CD4-positive, alpha-beta T cell (primary cell): ENCODE results near the gene CEP85L. TPM values are rescaled to one million over a fixed set of nuclear protein-coding genes. Genes with fewer than 3 reads are reported as not detected.
A peak's percentile ranks its signal among the peaks of the same experiment; 100 is the strongest.

Experiments used
- ATAC-seq: fragments of 200-7000 bp; cut with Tn5 transposase; one replicate; pipeline ENCODE4 v1.10.0; 2022; ENCODE audit warnings: mild to moderate bottlenecking; ENCODE audit not compliant: poor library complexity
- CTCF ChIA-PET: fragments of 350-600 bp; sonication (Branson Sonifier 250); formaldehyde crosslinking; loops from one replicate; lab custom pipeline; 2021; ENCODE audit warnings: antibody characterized with exemption, inconsistent platforms; lab: Charles Lee
- POLR2A ChIA-PET: fragments of 350-600 bp; sonication (Branson Sonifier 250); formaldehyde crosslinking; loops from one replicate; lab custom pipeline; 2021; ENCODE audit warnings: antibody characterized with exemption, inconsistent platforms; lab: Charles Lee
- DNase-seq, 14 experiments: peaks; one replicate each; pipeline ENCODE4 v3.0.0-alpha.2; 2013 to 2020; ENCODE audit warnings: mixed read lengths in 2 of 14
- H3K27ac ChIP-seq, 2 donors: one replicate each; pipeline versions ENCODE4 v1.5.1 to v1.7.0; 2013; ENCODE audit warnings: low read length in 2 of 2, low read depth in 1 of 2, mild to moderate bottlenecking in 1 of 2
- H3K27me3 ChIP-seq, 2 experiments: 1 replicate in 1 of 2; 2 replicates in 1 of 2; pipeline versions ENCODE4 v1.6.1 to v1.7.0; 2013; ENCODE audit warnings: low read length in 2 of 2, control low read depth in 1 of 2, mild to moderate bottlenecking in 1 of 2, moderate library complexity in 1 of 2; ENCODE audit not compliant: insufficient read depth in 2 of 2, control insufficient read depth in 1 of 2
- H3K36me3 ChIP-seq: one replicate; pipeline ENCODE4 v1.6.1; 2013; ENCODE audit warnings: low read length, control low read depth; ENCODE audit not compliant: insufficient read depth
- H3K4me1 ChIP-seq: one replicate; pipeline ENCODE4 v1.6.1; 2013; ENCODE audit warnings: low read length, control low read depth; ENCODE audit not compliant: insufficient read depth
- H3K4me3 ChIP-seq: one replicate; pipeline ENCODE4 v1.5.1; 2013; ENCODE audit warnings: mild to moderate bottlenecking, low read length, moderate library complexity
- H3K9me3 ChIP-seq, 2 experiments: 1 replicate in 1 of 2; 2 replicates in 1 of 2; pipeline versions ENCODE4 v1.6.1 to v1.7.0; 2013; ENCODE audit warnings: low read length in 2 of 2, mild to moderate bottlenecking in 2 of 2, control low read depth in 1 of 2, moderate library complexity in 1 of 2; ENCODE audit not compliant: control insufficient read depth in 1 of 2, insufficient read depth in 1 of 2
- H3K27ac Mint-ChIP-seq: one replicate; pipeline ENCODE4 v1.8.0; 2020; ENCODE audit warnings: mixed read lengths
- H3K27me3 Mint-ChIP-seq: one replicate; pipeline ENCODE4 v1.8.0; 2021; ENCODE audit warnings: mixed read lengths
- H3K36me3 Mint-ChIP-seq: one replicate; pipeline ENCODE4 v1.8.0; 2021; ENCODE audit warnings: low read depth, mixed read lengths
- H3K4me1 Mint-ChIP-seq: one replicate; pipeline ENCODE4 v1.8.0; 2021; ENCODE audit warnings: low read depth, mixed read lengths
- H3K4me3 Mint-ChIP-seq: one replicate; pipeline ENCODE4 v1.8.0; 2020; ENCODE audit warnings: mild to moderate bottlenecking, mixed read lengths
- H3K9me3 Mint-ChIP-seq: one replicate; pipeline ENCODE4 v1.8.0; 2020; ENCODE audit warnings: mixed read lengths
- intact Hi-C, 2 experiments: fragments of 100-400 bp; cut with DNase I in 1 of 2; cut with micrococcal nuclease in 1 of 2; formaldehyde crosslinking; loops; one replicate each; pipeline versions ENCODE4 v1.15.1 to v1.9.0; 2023 to 2025; cut with DNase I, micrococcal nuclease
- total RNA-seq, 174 experiments: library from RNA in 2 of 174; stranded (reverse) in 2 of 174; gene quantifications; one replicate each; pipeline ENCODE4 v1.2.3 and lab custom pipeline; 2021 to 2026
- TF ChIP-seq, protein P1 (sequence below): fragments of 200-600 bp; IDR thresholded peaks from one replicate; pipeline ENCODE4 v1.8.0; 2022; ENCODE audit warnings: antibody characterized with exemption, mild to moderate bottlenecking

Gene CEP85L
- total RNA-seq, 2 experiments from 2014 or later = 76.2 to 80.7 TPM

DNA sequence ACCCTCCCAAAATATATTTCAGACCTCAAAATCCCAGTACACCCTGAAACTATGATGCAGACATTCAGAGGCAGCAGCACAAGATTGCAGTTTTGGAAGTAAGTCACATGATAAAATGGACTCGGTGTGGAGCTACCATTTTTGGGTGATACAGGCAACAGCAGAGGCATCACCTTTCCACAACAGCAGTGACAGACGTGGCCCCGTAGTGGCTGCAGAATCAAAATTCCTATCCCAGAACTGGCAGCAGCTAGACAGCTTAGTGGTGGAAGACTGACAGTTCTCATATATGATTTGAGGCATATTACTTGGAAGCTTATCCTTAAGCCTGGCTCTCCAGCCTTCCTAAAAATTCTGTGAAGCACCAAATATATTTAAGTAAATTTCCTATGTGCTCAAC lies 83.4 kb downstream of the CEP85L start:
- peaks cover 0 to 4% of the 10 kb centered on the region in 2 experiments for H3K9me3 ChIP-seq
- Mint-ChIP-seq H3K4me1 (peaks cover 48% of the 10 kb centered on the region), H3K27ac (peak overlapping the region; percentile 25), H3K36me3 (peaks cover 28% of the 10 kb centered on the region), H3K4me3 (no peak overlapping the region), H3K27me3 (no peaks in the 10 kb centered on the region), H3K9me3 (no peaks in the 10 kb centered on the region)
- H3K4me1 ChIP-seq = peaks cover 7% of the 10 kb centered on the region
- TF ChIP-seq, protein P1, sequence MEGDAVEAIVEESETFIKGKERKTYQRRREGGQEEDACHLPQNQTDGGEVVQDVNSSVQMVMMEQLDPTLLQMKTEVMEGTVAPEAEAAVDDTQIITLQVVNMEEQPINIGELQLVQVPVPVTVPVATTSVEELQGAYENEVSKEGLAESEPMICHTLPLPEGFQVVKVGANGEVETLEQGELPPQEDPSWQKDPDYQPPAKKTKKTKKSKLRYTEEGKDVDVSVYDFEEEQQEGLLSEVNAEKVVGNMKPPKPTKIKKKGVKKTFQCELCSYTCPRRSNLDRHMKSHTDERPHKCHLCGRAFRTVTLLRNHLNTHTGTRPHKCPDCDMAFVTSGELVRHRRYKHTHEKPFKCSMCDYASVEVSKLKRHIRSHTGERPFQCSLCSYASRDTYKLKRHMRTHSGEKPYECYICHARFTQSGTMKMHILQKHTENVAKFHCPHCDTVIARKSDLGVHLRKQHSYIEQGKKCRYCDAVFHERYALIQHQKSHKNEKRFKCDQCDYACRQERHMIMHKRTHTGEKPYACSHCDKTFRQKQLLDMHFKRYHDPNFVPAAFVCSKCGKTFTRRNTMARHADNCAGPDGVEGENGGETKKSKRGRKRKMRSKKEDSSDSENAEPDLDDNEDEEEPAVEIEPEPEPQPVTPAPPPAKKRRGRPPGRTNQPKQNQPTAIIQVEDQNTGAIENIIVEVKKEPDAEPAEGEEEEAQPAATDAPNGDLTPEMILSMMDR = no peak
- no peaks in the 10 kb centered on the region for H3K27me3 ChIP-seq
- no peak overlapping the region for H3K4me3 ChIP-seq
- peaks cover 12% of the 10 kb centered on the region for H3K36me3 ChIP-seq
- no peak for ATAC-seq
- ChIA-PET POLR2A (interaction anchor here (1.0 kb wide), 1 partner anchor 368 kb away, joined by 3 read pairs; no protein-coding TSS in a partner anchor), CTCF (no interaction called here)
- no peak overlapping the region for H3K27ac ChIP-seq
- intact Hi-C loops = loop anchor here (5.0 to 10.0 kb wide), 4 partner anchors 49 to 327 kb away; partner anchors contain the start of gene ASF1A (in 2 of the 2)
- DNase-seq = no peak

DNA sequence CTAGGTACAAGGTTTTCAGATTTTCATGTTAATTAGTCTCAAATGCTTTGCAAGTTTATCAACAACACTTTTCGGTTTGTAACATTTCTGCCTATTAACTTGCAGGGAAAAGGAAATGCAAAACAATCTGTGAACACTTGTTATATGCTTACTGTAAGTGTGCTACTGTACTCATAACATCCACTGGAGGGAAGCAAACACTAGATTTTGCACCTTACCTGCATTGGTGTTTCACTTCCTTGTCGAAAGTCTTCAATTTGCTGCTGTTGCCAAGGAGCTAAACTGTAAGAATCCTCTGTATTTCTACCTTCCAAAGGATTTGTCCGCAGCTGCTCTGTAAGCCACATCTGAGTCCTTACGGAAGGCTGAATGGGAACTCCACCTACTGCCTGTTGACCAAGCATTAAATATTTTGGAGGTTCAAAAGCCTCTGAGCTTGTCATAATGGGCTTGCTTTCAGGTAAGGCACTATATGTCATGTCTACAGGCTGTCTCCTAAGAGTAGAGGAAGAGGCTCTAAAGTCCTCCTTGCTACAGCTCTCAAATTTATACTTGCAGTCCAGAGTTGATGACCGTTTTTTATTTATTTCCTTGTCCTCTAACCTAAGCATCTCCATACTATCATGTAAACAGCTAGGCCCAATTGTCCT lies 86.0 kb downstream of the CEP85L start:
- Mint-ChIP-seq H3K4me3 (no peak overlapping the region), H3K9me3 (no peaks in the 10 kb centered on the region), H3K4me1 (peaks cover 43% of the 10 kb centered on the region), H3K27ac (peak overlapping the region; percentile 72), H3K27me3 (no peaks in the 10 kb centered on the region), H3K36me3 (peaks cover 26% of the 10 kb centered on the region)
- DNase-seq (peak in 5 of 14 experiments; percentile 22 to 81 (median 75)), ATAC-seq (peak; percentile 97)
- H3K36me3 ChIP-seq = peaks cover 12% of the 10 kb centered on the region
- H3K27ac ChIP-seq = peak overlapping the region in 1 of 2 donors; percentile 5
- H3K4me3 ChIP-seq = no peak overlapping the region
- TF ChIP-seq, protein P1 = peak; percentile 63
- ChIA-PET CTCF (interaction anchor here (0.6 to 2.8 kb wide), 27 partner anchors 8 to 545 kb away, joined by 3 to 10 read pairs (median 4); partner anchors contain the start of gene PLN), POLR2A (interaction anchor here (0.6 to 1.9 kb wide), 12 partner anchors 20 to 328 kb away, joined by 3 to 12 read pairs (median 4); partner anchors contain the start of gene ASF1A)
- peaks cover 7% of the 10 kb centered on the region for H3K4me1 ChIP-seq
- intact Hi-C loops = loop anchor here (1.0 to 10.0 kb wide), 11 partner anchors 52 to 545 kb away; partner anchors contain the start of gene ASF1A (in 2 of the 2)
- no peaks in the 10 kb centered on the region for H3K27me3 ChIP-seq
- no peaks in the 10 kb centered on the region for H3K9me3 ChIP-seq

DNA sequence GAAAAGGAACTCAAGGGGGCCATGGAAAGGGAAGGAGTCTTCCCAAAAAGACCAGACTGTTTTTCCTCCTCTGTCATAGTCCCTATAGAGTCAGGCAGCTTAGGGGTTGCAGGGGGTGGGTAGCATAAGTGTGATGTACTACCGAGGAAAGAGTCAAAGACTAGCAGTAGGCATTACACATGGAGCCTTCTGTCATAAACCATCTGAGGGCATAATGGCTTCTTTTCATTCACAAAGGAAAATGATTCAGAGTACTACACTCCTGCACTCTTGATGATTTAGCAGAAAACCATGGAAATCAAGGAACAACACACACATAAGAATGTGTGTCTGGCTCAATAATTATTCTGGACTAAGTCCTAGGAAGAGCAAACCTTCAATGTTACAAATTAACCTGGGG lies 88.4 kb downstream of the CEP85L start:
- H3K4me1 Mint-ChIP-seq = peaks cover 46% of the 10 kb centered on the region
- Histone ChIP-seq H3K4me1 (peaks cover 13% of the 10 kb centered on the region), H3K36me3 (peaks cover 12% of the 10 kb centered on the region), H3K27me3 (no peaks in the 10 kb centered on the region), H3K4me3 (no peak overlapping the region), H3K9me3 (no peaks in the 10 kb centered on the region), H3K27ac (no peak overlapping the region)
- no peak for ATAC-seq
- no peaks in the 10 kb centered on the region for H3K27me3 Mint-ChIP-seq
- H3K27ac Mint-ChIP-seq = peak overlapping the region; percentile 10
- H3K36me3 Mint-ChIP-seq = peaks cover 31% of the 10 kb centered on the region
- no peak overlapping the region for H3K4me3 Mint-ChIP-seq
- intact Hi-C loops = loop anchor here in 1 of 2 experiments (5.0 to 10.0 kb wide), 3 partner anchors 172 to 549 kb away; partner anchors contain the start of gene ASF1A
- DNase-seq = no peak
- TF ChIP-seq, protein P1 = no peak
- H3K9me3 Mint-ChIP-seq = no peaks in the 10 kb centered on the region
- POLR2A ChIA-PET = no interaction called here
- CTCF ChIA-PET = no interaction called here
